Measurements from ENCODE around the gene WDFY4.

GRCh38 chr10:48951707-48952106, 267.0 kb downstream of the WDFY4 start:
- TF ChIP-seq CTCF (IDR thresholded peaks at IDR 0.05) = no peak
- TF ChIP-seq POLR2A (IDR thresholded peaks at IDR 0.05) = no peak
